Common myeloid progenitor, CD34-positive (primary cell): ENCODE measurements around the gene ZNF679.
"Not testable (repeated sequence)": the region's sequence is repeated elsewhere in the genome, so short reads cannot be mapped to it uniquely, and the experiment has no call there.

Experiments
- CTCF ChIA-PET: fragments of 350-600 bp; sonication (Branson Sonifier 250); formaldehyde crosslinking; loops from one replicate; lab custom pipeline; 2021; ENCODE audit warnings: antibody characterized with exemption; lab: Charles Lee
- POLR2A ChIA-PET: fragments of 350-600 bp; sonication (Branson Sonifier 250); formaldehyde crosslinking; loops from one replicate; lab custom pipeline; 2021; ENCODE audit warnings: antibody characterized with exemption; lab: Charles Lee
- DNase-seq, 3 donors: peaks; one replicate each; pipeline versions ENCODE4 v3.0.0 to v3.0.0-alpha.2; 2013
- H3K27ac ChIP-seq, 2 experiments: 1 replicate in 1 of 2; 2 replicates in 1 of 2; pipeline ENCODE4 v1.7.0; 2013; ENCODE audit warnings: inconsistent platforms in 2 of 2, low read length in 2 of 2, mild to moderate bottlenecking in 2 of 2, low read depth in 1 of 2, moderate library complexity in 1 of 2; ENCODE audit not compliant: severe bottlenecking in 2 of 2, insufficient read depth in 1 of 2, poor library complexity in 1 of 2
- H3K27me3 ChIP-seq, 5 experiments: replicated peaks in 2 of 5; 1 replicate in 3 of 5; 2 replicates in 2 of 5; pipeline versions ENCODE4 v1.6.1 to v1.7.0; 2013; ENCODE audit warnings: low read length in 4 of 5, mild to moderate bottlenecking in 2 of 5, moderate library complexity in 2 of 5, inconsistent platforms in 1 of 5; ENCODE audit not compliant: insufficient read depth in 5 of 5, control insufficient read depth in 4 of 5
- H3K36me3 ChIP-seq, 4 experiments: 1 replicate in 2 of 4; 2 replicates in 2 of 4; pipeline versions ENCODE4 v1.6.1 to v1.7.0; 2013; ENCODE audit warnings: low read length in 3 of 4, control low read depth in 1 of 4, mild to moderate bottlenecking in 1 of 4; ENCODE audit not compliant: control insufficient read depth in 4 of 4, insufficient read depth in 4 of 4
- H3K4me1 ChIP-seq, 4 experiments: 1 replicate in 3 of 4; 2 replicates in 1 of 4; pipeline versions ENCODE4 v1.6.1 to v1.7.1; 2013; ENCODE audit warnings: low read length in 3 of 4, mild to moderate bottlenecking in 3 of 4, control low read depth in 1 of 4, inconsistent platforms in 1 of 4, moderate library complexity in 1 of 4; ENCODE audit not compliant: control insufficient read depth in 4 of 4, insufficient read depth in 4 of 4; ENCODE audit errors: control extremely low read depth in 1 of 4
- H3K4me3 ChIP-seq, 7 experiments: 1 replicate in 4 of 7; 2 replicates in 3 of 7; pipeline versions ENCODE4 v1.5.1 to v1.7.0; 2013; ENCODE audit warnings: mild to moderate bottlenecking in 7 of 7, low read length in 6 of 7, moderate library complexity in 6 of 7, inconsistent platforms in 2 of 7, low read depth in 2 of 7, control low read depth in 1 of 7; ENCODE audit not compliant: insufficient read depth in 4 of 7, control insufficient read depth in 1 of 7; ENCODE audit errors: extremely low read depth in 1 of 7
- H3K9me3 ChIP-seq, 5 experiments: 1 replicate in 4 of 5; 2 replicates in 1 of 5; pipeline versions ENCODE4 v1.6.1 to v1.7.1; 2013; ENCODE audit warnings: low read length in 4 of 5, mild to moderate bottlenecking in 2 of 5, inconsistent platforms in 1 of 5, low read depth in 1 of 5, moderate library complexity in 1 of 5; ENCODE audit not compliant: control insufficient read depth in 4 of 5, insufficient read depth in 2 of 5; ENCODE audit errors: control extremely low read depth in 1 of 5
- WGBS: methylation state at CpG from one replicate; pipeline ENCODE4 v1.1.5; 2013; ENCODE audit not compliant: insufficient coverage; 5-methylcytosine and 5-hydroxymethylcytosine counted together

Gene ZNF679

DNA sequence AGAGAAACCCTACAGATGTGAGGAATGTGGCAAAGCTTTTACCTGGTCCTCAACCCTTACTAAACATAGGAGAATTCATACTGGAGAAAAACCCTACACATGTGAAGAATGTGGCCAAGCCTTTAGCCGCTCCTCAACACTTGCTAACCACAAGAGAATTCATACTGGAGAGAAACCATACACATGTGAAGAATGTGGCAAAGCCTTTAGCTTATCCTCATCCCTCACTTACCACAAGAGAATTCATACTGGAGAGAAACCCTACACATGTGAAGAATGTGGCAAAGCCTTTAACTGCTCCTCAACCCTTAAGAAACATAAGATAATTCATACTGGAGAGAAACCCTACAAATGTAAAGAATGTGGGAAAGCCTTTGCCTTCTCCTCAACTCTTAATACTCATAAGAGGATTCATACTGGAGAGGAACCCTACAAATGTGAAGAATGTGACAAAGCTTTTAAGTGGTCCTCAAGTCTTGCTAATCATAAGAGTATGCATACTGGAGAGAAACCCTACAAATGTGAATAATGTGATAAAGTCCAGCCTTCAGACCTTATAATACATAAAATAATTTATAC lies 38.2 kb downstream of the ZNF679 start:
- Histone ChIP-seq H3K36me3 (no peaks in the 10 kb centered on the region), H3K4me3 (no peak overlapping the region), H3K27ac (no peak overlapping the region), H3K4me1 (no peaks in the 10 kb centered on the region), H3K27me3 (no peaks in the 10 kb centered on the region), H3K9me3 (peaks cover 5 to 24% (median 7%) of the 10 kb centered on the region in 5 experiments)
- ChIA-PET POLR2A (no interaction called here), CTCF (interaction anchor here (0.7 kb wide), 1 partner anchor 196 kb away, joined by 3 read pairs; no protein-coding TSS in a partner anchor)
- DNase-seq: no peak
- WGBS: 86% methylated on average over 1 of the region's 1 CpG

DNA sequence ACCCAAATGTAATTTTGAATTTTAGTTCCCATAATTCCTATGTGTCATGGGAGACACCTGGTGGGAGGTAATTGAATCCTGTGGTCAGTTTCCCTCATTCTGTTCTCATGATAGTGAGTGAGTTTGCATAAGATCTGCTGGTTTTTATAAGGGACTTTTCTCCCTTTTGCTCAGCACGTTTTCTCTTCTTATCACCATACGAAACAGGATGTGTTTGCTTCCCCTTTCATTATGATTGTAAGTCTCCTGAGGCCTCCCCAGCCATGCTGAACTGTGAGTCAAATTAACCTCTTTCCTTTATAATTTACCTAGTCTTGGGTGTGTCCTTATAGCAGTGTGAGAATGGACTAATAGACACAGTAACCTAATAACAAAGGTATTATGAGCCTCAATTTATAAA lies 49.4 kb downstream of the ZNF679 start:
- Histone ChIP-seq H3K36me3 (no peaks in the 10 kb centered on the region), H3K27ac (no peak overlapping the region), H3K4me3 (no peak overlapping the region), H3K27me3 (no peaks in the 10 kb centered on the region), H3K4me1 (no peaks in the 10 kb centered on the region), H3K9me3 (peaks cover 0 to 5% (median 0%) of the 10 kb centered on the region in 5 experiments)
- DNase-seq: no peak
- ChIA-PET POLR2A (no interaction called here), CTCF (no interaction called here)
- no CpG with 5 or more reads among the region's 2 CpGs for WGBS

DNA sequence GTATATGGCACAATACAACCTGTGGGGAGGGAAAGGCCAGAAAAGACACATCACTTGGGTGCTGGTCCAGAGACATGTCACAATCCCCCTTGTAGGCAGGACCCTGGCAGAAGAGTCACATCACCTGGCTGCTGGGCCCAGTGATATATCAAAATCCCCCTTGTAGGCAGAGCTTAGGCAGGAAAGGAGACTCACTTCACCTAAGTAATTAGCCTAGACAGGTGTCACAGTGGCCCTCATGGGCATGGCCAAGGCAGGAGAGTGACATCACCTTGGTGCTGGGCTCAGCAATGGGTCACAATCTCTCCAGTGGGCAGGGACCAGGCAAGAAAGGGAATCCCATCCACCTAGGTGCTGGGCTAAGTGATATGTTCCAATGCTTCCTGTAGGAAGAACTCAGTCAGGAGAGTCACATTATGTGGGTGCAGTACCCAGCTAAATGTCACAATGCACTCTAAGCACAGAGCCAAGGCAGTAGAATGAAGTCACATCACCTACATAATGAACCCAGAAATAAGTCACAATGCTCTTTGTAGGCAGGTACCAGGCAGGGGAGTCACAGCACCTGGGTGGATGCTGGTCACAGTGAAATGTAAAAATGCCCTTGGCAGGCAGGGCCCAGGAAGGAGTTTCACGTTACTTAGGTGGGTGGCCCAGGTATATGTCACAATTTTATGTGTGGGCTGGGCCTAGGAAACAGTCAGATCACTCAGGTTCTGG lies 66.6 kb downstream of the ZNF679 start:
- no peak overlapping the region for H3K4me3 ChIP-seq
- peaks cover 0 to 8% (median 4%) of the 10 kb centered on the region in 5 experiments for H3K9me3 ChIP-seq
- CTCF ChIA-PET: no interaction called here
- WGBS: 100% methylated on average over 1 of the region's 1 CpG
- H3K27ac ChIP-seq: no peak overlapping the region
- no peaks in the 10 kb centered on the region for H3K27me3 ChIP-seq
- POLR2A ChIA-PET: no interaction called here
- DNase-seq: no peak
- H3K36me3 ChIP-seq: no peaks in the 10 kb centered on the region
- H3K4me1 ChIP-seq: no peaks in the 10 kb centered on the region

DNA sequence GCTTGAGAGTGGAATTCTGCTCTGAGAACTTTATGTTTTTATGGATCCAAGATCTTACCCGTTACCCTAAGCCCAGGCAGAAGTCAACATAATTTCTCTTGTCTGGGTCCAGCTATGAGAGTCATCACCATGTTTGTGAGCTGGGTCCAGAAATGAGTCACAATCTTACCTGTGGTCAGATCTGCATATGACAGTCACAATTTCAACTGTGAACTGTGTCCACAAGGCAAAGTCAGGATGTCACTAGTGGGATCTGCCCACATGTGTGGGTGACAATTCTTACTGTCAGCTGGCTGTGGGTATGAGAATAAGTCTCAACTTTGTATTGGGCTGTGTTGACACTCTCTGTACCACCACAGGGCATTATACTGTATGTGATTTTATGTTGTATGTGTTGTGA lies 69.1 kb downstream of the ZNF679 start:
- H3K4me3 ChIP-seq, DNase-seq, CTCF ChIA-PET, H3K4me1 ChIP-seq, H3K9me3 ChIP-seq, H3K36me3 ChIP-seq, H3K27ac ChIP-seq, H3K27me3 ChIP-seq, POLR2A ChIA-PET: not testable (repeated sequence)
- 78% methylated on average over 1 of the region's 1 CpG for WGBS

DNA sequence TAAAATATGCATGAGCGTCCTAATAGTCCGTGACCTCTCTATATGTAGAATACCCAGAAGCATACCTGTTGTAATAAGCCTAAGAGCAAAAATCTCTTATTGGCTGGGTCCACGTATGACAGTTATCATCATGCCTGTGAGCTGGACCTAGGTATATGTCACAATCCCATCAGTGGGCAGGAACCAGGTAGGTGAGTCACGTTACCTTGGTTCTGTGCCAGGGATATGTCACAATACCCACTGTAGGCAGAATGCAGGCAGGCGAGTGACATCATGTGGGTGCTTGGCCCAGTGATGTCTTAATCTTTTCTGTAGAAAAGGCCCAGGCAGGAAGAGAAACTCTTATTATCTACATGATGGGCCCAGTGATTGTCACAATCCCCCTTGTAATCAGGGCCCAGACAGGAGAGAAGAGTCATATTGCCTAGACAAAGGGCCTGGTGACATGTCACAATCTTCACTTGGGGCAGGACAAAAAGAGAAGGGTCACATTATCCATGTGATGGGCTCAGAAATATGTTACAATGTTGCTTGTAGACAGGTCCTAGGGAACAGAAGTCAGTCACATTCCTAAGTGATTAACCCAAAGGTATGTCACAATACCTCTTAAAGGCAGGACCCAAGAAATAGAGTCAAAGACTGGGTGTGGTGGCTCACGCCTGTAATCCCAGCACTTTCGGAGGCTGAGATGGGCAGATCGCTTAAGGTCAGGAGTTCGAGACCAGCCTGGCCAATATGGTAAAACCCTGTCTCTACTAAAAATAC lies 72.5 kb downstream of the ZNF679 start:
- DNase-seq: no peak
- no peaks in the 10 kb centered on the region for H3K36me3 ChIP-seq
- no peak overlapping the region for H3K4me3 ChIP-seq
- H3K9me3 ChIP-seq: peaks cover 0 to 4% (median 3%) of the 10 kb centered on the region in 5 experiments
- peaks cover 0 to 3% (median 0%) of the 10 kb centered on the region in 4 experiments for H3K4me1 ChIP-seq
- CTCF ChIA-PET: no interaction called here
- no peaks in the 10 kb centered on the region for H3K27me3 ChIP-seq
- 92% methylated on average over 6 of the region's 9 CpGs for WGBS
- no peak overlapping the region for H3K27ac ChIP-seq
- POLR2A ChIA-PET: no interaction called here

DNA sequence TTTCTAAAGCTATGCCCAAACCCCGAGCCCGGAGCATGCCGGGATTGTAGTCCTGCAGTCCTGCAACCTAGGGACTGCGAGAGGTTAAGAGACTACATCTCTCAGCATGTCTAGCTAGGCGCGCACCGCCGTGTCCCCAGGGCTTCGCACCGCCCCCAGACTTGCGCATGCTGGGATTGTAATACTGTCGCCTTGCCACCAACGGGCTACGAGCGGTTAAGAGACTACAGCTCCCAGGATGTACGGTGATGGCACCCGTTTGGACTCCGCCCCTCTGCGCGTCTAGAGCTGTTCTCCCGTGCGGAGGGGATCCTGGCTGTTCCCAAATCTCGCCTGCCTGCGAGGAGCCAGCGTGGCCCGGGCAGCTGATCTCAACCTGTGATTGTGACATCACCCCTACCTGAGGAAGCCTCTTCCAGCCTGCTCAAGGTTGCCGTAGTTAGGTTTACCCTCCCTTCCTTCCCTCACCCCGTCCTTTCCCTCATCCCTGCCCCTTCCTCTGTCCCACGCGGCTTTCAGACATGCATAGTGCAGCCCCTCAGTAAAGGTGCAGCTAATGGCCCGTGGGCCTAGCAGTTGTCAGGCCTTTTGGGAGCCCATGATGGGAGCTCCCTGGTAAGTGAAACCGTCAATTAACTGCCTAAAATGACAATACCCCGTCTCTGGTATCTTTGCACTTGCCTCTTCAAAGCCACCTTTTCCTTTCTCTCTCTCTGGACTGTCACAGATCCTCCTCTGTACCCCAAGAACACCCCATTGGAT lies 79.2 kb downstream of the ZNF679 start:
- H3K4me3 ChIP-seq: peak overlapping the region; percentile 47 to 92 (median 75)
- DNase-seq: peak; percentile 90 to 97 (median 95)
- WGBS: 4% methylated on average over 33 of the region's 33 CpGs
- ChIA-PET POLR2A (interaction anchor here (0.7 kb wide), 1 partner anchor 482 kb away, joined by 3 read pairs; no protein-coding TSS in a partner anchor), CTCF (interaction anchor here (1.7 kb wide), 1 partner anchor 256 kb away, joined by 6 read pairs; the partner anchor contains the start of gene ZNF680)
- H3K36me3 ChIP-seq: peaks cover 0 to 3% (median under 1%) of the 10 kb centered on the region in 4 experiments
- no peaks in the 10 kb centered on the region for H3K9me3 ChIP-seq
- peaks cover 0 to 19% (median 14%) of the 10 kb centered on the region in 4 experiments for H3K4me1 ChIP-seq
- no peaks in the 10 kb centered on the region for H3K27me3 ChIP-seq
- H3K27ac ChIP-seq: peak overlapping the region; percentile 54 to 82
